ENCODE data around the gene HSD17B2.

GRCh38 chr16:82063456-82064082 lies 28.5 kb downstream of the HSD17B2 start:
- TF ChIP-seq, protein P1, sequence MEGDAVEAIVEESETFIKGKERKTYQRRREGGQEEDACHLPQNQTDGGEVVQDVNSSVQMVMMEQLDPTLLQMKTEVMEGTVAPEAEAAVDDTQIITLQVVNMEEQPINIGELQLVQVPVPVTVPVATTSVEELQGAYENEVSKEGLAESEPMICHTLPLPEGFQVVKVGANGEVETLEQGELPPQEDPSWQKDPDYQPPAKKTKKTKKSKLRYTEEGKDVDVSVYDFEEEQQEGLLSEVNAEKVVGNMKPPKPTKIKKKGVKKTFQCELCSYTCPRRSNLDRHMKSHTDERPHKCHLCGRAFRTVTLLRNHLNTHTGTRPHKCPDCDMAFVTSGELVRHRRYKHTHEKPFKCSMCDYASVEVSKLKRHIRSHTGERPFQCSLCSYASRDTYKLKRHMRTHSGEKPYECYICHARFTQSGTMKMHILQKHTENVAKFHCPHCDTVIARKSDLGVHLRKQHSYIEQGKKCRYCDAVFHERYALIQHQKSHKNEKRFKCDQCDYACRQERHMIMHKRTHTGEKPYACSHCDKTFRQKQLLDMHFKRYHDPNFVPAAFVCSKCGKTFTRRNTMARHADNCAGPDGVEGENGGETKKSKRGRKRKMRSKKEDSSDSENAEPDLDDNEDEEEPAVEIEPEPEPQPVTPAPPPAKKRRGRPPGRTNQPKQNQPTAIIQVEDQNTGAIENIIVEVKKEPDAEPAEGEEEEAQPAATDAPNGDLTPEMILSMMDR (IDR thresholded peaks at IDR 0.05; ENCODE audit: low read length), result no peak
- no peak for TF ChIP-seq EZH2 (IDR thresholded peaks at IDR 0.05; ENCODE audit: borderline replicate concordance, low read length)
